ENCODE data around the gene PTPRT. TPM values are rescaled to one million over a fixed set of nuclear protein-coding genes. Genes with fewer than 3 reads are reported as not detected.

Gene PTPRT
- polyA plus RNA-seq, 1 of the 3 experiments (the other 2 are of a cell fraction), result not detected

GRCh38 chr20:43202100-43202499 lies 12.4 kb upstream of the PTPRT start (continued):
- TF ChIP-seq IRF3 (IDR thresholded peaks at IDR 0.05; ENCODE audit: low read depth, low read length) (no peak), RFX5 (IDR thresholded peaks at IDR 0.05; ENCODE audit: low read length) (no peak), POLR2AphosphoS5 (IDR thresholded peaks at IDR 0.05; ENCODE audit: low read depth, low read length) (no peak), GABPA (IDR thresholded peaks at IDR 0.05; ENCODE audit: low read depth) (no peak), EZH2phosphoT487 (IDR thresholded peaks at IDR 0.05; ENCODE audit: borderline replicate concordance, low read depth) (no peak), EP300 (IDR thresholded peaks at IDR 0.05; ENCODE audit: borderline replicate concordance in 1 of 2, low read depth in 1 of 2, low read length in 1 of 2) (no peak), FOSL2 (IDR thresholded peaks at IDR 0.05; ENCODE audit: borderline replicate concordance, low read depth) (no peak), SIN3A (IDR thresholded peaks at IDR 0.05; ENCODE audit: borderline replicate concordance, low read depth, low read length) (no peak), USF2 (IDR thresholded peaks at IDR 0.05; ENCODE audit: borderline replicate concordance, low read depth, low read length) (no peak), PBX3 (IDR thresholded peaks at IDR 0.05) (no peak), NRF1 (IDR thresholded peaks at IDR 0.05; ENCODE audit: low read depth, low read length) (no peak), TAF1 (IDR thresholded peaks at IDR 0.05; ENCODE audit: borderline replicate concordance, low read depth, low read length) (no peak), YY1 (IDR thresholded peaks at IDR 0.05; ENCODE audit: low read depth) (no peak)

- Histone ChIP-seq H3K27ac (ENCODE audit: low read depth in 2 of 2, low read length in 1 of 2) (no peak overlapping the region), H3K4me1 (ENCODE audit: control insufficient read depth in 1 of 2, insufficient read depth in 2 of 2, low read depth in 1 of 2, low read length in 1 of 2) (no peaks in the 10 kb centered on the region), H3K4me2 (no peak overlapping the region), H3K27me3 (ENCODE audit: insufficient read depth) (no peaks in the 10 kb centered on the region), H3K9ac (no peak overlapping the region), H3K79me2 (ENCODE audit: insufficient read depth) (no peaks in the 10 kb centered on the region), H3F3A (replicated peaks; ENCODE audit: insufficient read depth) (no peaks in the 10 kb centered on the region), H2AFZ (ENCODE audit: low read depth) (no peak overlapping the region), H4K20me1 (ENCODE audit: insufficient read depth) (no peaks in the 10 kb centered on the region), H3K36me3 (replicated peaks in 1 of 2; ENCODE audit: control insufficient read depth in 1 of 2, insufficient read depth in 2 of 2, low read length in 1 of 2) (no peaks in the 10 kb centered on the region), H3K9me3 (no peaks in the 10 kb centered on the region), H3K4me3 (ENCODE audit: low read depth in 2 of 2, low read length in 1 of 2) (no peak overlapping the region), H3K9me2 (no peaks in the 10 kb centered on the region)
- CTCF ChIA-PET, result interaction anchor here (1.2 to 1.9 kb wide), 3 partner anchors 9 to 210 kb away, joined by 3 to 6 read pairs (median 5); partner anchors contain the start of gene PTPRT
- WGBS (ENCODE audit: low lambda C conversion rate), result 10% methylated on average over 4 of the region's 4 CpGs
- DNase-seq, result no peak
- POLR2A ChIA-PET, result no interaction called here
- TF ChIP-seq USF2 (IDR thresholded peaks at IDR 0.05; ENCODE audit: borderline replicate concordance, low read depth, low read length) (no peak), FOSL2 (IDR thresholded peaks at IDR 0.05; ENCODE audit: borderline replicate concordance, low read depth) (no peak), REST (IDR thresholded peaks at IDR 0.05; ENCODE audit: low read depth, low read length) (no peak), TAF1 (IDR thresholded peaks at IDR 0.05; ENCODE audit: borderline replicate concordance, low read depth, low read length) (no peak), CHD2 (IDR thresholded peaks at IDR 0.05; ENCODE audit: low read length, partially characterized antibody) (no peak), RCOR1 (IDR thresholded peaks at IDR 0.05; ENCODE audit: low read length) (no peak), RXRA (IDR thresholded peaks at IDR 0.05; ENCODE audit: borderline replicate concordance, low read depth) (no peak), YY1 (IDR thresholded peaks at IDR 0.05; ENCODE audit: low read depth) (no peak), MEF2A (IDR thresholded peaks at IDR 0.05; ENCODE audit: borderline replicate concordance, low read depth) (no peak), EP300 (IDR thresholded peaks at IDR 0.05; ENCODE audit: borderline replicate concordance in 1 of 2, low read depth in 1 of 2, low read length in 1 of 2) (no peak), EZH2phosphoT487 (IDR thresholded peaks at IDR 0.05; ENCODE audit: borderline replicate concordance, low read depth) (no peak), NRF1 (IDR thresholded peaks at IDR 0.05; ENCODE audit: low read depth, low read length) (no peak), PBX3 (IDR thresholded peaks at IDR 0.05) (no peak), SIN3A (IDR thresholded peaks at IDR 0.05; ENCODE audit: borderline replicate concordance, low read depth, low read length) (no peak)
- TF ChIP-seq, protein P1, sequence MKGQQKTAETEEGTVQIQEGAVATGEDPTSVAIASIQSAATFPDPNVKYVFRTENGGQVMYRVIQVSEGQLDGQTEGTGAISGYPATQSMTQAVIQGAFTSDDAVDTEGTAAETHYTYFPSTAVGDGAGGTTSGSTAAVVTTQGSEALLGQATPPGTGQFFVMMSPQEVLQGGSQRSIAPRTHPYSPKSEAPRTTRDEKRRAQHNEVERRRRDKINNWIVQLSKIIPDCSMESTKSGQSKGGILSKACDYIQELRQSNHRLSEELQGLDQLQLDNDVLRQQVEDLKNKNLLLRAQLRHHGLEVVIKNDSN (IDR thresholded peaks at IDR 0.05; ENCODE audit: borderline replicate concordance, low read depth), result no peak
Observed at GRCh38 chr20:43198607-43199006, 8.9 kb upstream of the PTPRT start.

Data from SK-N-SH (cell line).